HepG2 (cell line): ENCODE results near the gene AMZ1. TPM values are rescaled to one million over a fixed set of nuclear protein-coding genes. Genes with fewer than 3 reads are reported as not detected.
A peak's percentile ranks its signal among the peaks of the same experiment; 100 is the strongest.

Source experiments
- ADNP ChIP-seq: sonication (generic); formaldehyde crosslinking; IDR thresholded peaks from 2 replicates; pipeline ENCODE4 v1.4.0; 2020; ENCODE audit warnings: missing genetic modification reagents
- ARID2 ChIP-seq: sonication (generic); formaldehyde crosslinking; IDR thresholded peaks from 2 replicates; pipeline ENCODE4 v1.8.1; 2022; ENCODE audit warnings: mild to moderate bottlenecking, missing genetic modification reagents, borderline replicate concordance
- ATRX ChIP-seq: sonication (generic); formaldehyde crosslinking; IDR thresholded peaks from 2 replicates; pipeline ENCODE4 v1.4.0; 2020; ENCODE audit warnings: missing genetic modification reagents, borderline replicate concordance
- CBX5 ChIP-seq: sonication (generic); formaldehyde crosslinking; IDR thresholded peaks from 2 replicates; pipeline ENCODE4 v1.4.0; 2020; ENCODE audit warnings: missing genetic modification reagents, borderline replicate concordance
- CHD2 ChIP-seq: IDR thresholded peaks from 2 replicates; pipeline ENCODE4 v1.6.1; 2011; ENCODE audit warnings: low read depth, low read length, improper control_type of control experiment
- DR1 ChIP-seq: sonication (generic); formaldehyde crosslinking; IDR thresholded peaks from 2 replicates; pipeline ENCODE4 v1.8.0; 2021; ENCODE audit warnings: mild to moderate bottlenecking, missing genetic modification reagents, inconsistent platforms
- FOXK2 ChIP-seq: fragments of 450-650 bp; IDR thresholded peaks from 2 replicates; pipeline ENCODE4 v1.6.1; 2016
- HMG20A ChIP-seq: IDR thresholded peaks from 2 replicates; pipeline ENCODE4 v1.6.1; 2016; ENCODE audit warnings: borderline replicate concordance
- MYC ChIP-seq: sonication (generic); formaldehyde crosslinking; IDR thresholded peaks from 2 replicates; pipeline ENCODE4 v1.9.0; 2021; ENCODE audit warnings: missing genetic modification reagents, borderline replicate concordance
- RAD21 ChIP-seq: fragments of 450-650 bp; formaldehyde crosslinking; IDR thresholded peaks from 2 replicates; pipeline ENCODE4 v1.5.0; 2020; ENCODE audit warnings: mild to moderate bottlenecking
- RXRA ChIP-seq: sonication (generic); formaldehyde crosslinking; IDR thresholded peaks from 2 replicates; pipeline ENCODE4 v1.5.1; 2020; ENCODE audit warnings: missing genetic modification reagents
- SMYD3 ChIP-seq: sonication (generic); formaldehyde crosslinking; IDR thresholded peaks from 2 replicates; pipeline ENCODE4 v1.8.1; 2023; ENCODE audit warnings: mild to moderate bottlenecking, missing genetic modification reagents
- TBL1XR1 ChIP-seq: fragments of 150-350 bp; IDR thresholded peaks from 2 replicates; pipeline ENCODE4 v1.6.1; 2014; ENCODE audit warnings: borderline replicate concordance, low read length; ENCODE audit not compliant: partially characterized antibody
- TBP ChIP-seq: sonication (generic); formaldehyde crosslinking; IDR thresholded peaks from 2 replicates; pipeline ENCODE4 v1.5.0; 2020; ENCODE audit warnings: missing genetic modification reagents
- TBX3 ChIP-seq: fragments of 450-650 bp; IDR thresholded peaks from 2 replicates; pipeline ENCODE4 v1.6.1; 2017; ENCODE audit warnings: antibody characterized with exemption, mild to moderate bottlenecking, inconsistent platforms, borderline replicate concordance
- YY1 ChIP-seq: IDR thresholded peaks from 2 replicates; pipeline ENCODE4 v1.6.1; 2011; ENCODE audit warnings: low read length, low read depth, moderate library complexity, mild to moderate bottlenecking; ENCODE audit not compliant: insufficient read depth, insufficient replicate concordance
- ZMAT3 ChIP-seq: sonication (generic); formaldehyde crosslinking; conservative IDR thresholded peaks from 2 replicates; pipeline ENCODE4 v1.7.0; 2021; ENCODE audit warnings: missing genetic modification reagents
- ZNF747 ChIP-seq: sonication (generic); formaldehyde crosslinking; IDR thresholded peaks from 2 replicates; pipeline ENCODE4 v1.8.1; 2023; ENCODE audit warnings: missing genetic modification reagents, mild to moderate bottlenecking, borderline replicate concordance
- ZNF777 ChIP-seq: sonication (generic); formaldehyde crosslinking; IDR thresholded peaks from 2 replicates; pipeline ENCODE4 v1.4.0; 2020; ENCODE audit warnings: missing genetic modification reagents
- ZSCAN21 ChIP-seq: sonication (generic); formaldehyde crosslinking; IDR thresholded peaks from 2 replicates; pipeline ENCODE4 v1.8.0; 2022; ENCODE audit warnings: mild to moderate bottlenecking, missing genetic modification reagents, moderate library complexity, borderline replicate concordance
- polyA plus RNA-seq, 8 experiments: library from polyadenylated mRNA; depleted of rRNA in 3 of 8; stranded (reverse) in 7 of 8; unstranded in 1 of 8; fragments of >200 nt; fragmentation: Illumina TruSeq in 4 of 8; extraction: Trizol in 4 of 8; gene quantifications; 2 replicates each; pipeline versions ENCODE4 v1.2.1 to v1.2.3, GENCODE V29; 2011 to 2016; ENCODE audit warnings: low read depth in 4 of 8, missing spikeins in 1 of 8, mixed read lengths in 1 of 8; ENCODE audit not compliant: insufficient read depth in 1 of 8
- total RNA-seq, 5 experiments: library from RNA; depleted of rRNA; stranded (reverse); fragments of >200 nt; fragmentation: Illumina TruSeq; extraction: Trizol; gene quantifications; 2 replicates each; pipeline ENCODE4 v1.2.3, GENCODE V29; 2016; ENCODE audit warnings: low read depth in 1 of 5
- TF ChIP-seq, protein P1 (sequence below): IDR thresholded peaks from 2 replicates; pipeline ENCODE4 v1.6.1; 2016; ENCODE audit warnings: missing biosample characterization, missing genetic modification reagents, low read depth
- TF ChIP-seq, protein P2 (sequence below): sonication (generic); formaldehyde crosslinking; IDR thresholded peaks from 2 replicates; pipeline ENCODE4 v1.4.0; 2020; ENCODE audit warnings: mild to moderate bottlenecking, missing genetic modification reagents
- TF ChIP-seq, protein P3 (sequence below): sonication (generic); formaldehyde crosslinking; IDR thresholded peaks from 2 replicates; pipeline ENCODE4 v1.8.1; 2023; ENCODE audit warnings: mild to moderate bottlenecking, moderate library complexity, missing genetic modification reagents
- TF ChIP-seq, protein P4 (sequence below): IDR thresholded peaks from 2 replicates; pipeline ENCODE4 v1.6.1; 2016; ENCODE audit warnings: control low read depth

AMZ1 gene
- total and polyA plus RNA-seq, 2 of the 13 experiments (the other 11 are each of a cell fraction or from before 2014, with no cell fraction given) = 0.03 TPM; not detected in 1

DNA sequence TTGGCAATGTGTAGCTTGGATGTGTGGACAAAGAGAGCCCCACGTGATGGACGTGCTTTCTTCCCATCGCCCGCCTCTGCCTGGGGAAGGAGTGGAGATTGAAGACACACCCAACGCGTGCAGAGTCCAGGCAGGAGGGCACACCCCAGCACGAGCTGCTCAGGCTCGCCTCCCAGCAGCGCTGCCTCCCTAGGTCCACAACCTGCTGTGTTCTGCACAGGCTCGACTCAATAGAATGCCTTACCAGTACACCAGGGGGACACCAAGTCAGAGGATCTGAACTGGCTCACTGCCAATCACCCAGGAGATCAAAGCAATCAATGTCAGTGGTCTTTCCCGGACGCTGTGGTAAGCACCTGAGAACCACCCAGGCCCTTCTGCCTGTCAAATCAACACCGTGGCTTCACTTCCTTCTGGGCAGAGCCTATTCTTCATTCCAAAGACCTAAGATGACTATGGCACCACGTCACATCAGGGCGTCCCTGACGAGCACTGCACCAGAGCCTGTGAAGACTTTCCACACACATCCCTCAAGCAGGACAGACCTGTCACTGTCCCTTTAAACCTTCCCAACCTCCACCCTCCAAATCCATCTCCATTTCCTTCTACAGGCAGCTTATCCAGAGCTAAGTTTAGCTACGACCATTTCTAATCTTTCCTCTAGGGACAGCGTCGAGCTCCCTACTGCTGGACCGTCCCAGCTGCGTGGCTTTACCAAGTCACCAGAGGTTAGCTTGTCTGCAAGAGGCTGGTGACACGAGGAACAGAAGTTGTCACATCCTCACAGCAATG is 72.3 kb downstream of the AMZ1 start (continued):
- TF ChIP-seq, protein P1, sequence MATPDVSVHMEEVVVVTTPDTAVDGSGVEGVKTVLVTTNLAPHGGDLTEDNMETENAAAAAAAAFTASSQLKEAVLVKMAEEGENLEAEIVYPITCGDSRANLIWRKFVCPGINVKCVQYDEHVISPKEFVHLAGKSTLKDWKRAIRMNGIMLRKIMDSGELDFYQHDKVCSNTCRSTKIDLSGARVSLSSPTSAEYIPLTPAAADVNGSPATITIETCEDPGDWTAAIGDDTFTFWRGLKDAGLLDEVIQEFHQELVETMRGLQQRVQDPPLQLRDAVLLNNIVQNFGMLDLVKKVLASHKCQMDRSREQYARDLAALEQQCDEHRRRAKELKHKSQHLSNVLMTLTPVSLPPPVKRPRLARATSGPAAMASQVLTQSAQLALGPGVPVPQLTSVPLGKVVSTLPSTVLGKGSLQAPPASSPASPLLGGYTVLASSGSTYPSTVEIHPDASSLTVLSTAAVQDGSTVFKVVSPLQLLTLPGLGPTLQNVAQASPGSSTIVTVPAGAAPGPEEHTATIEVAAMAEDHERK = no peak
- TF ChIP-seq ATRX (CRISPR knock-in tag) (no peak), ZNF747 (CRISPR knock-in tag) (no peak), ARID2 (CRISPR knock-in tag) (no peak), ZMAT3 (CRISPR knock-in tag) (no peak), SMYD3 (CRISPR knock-in tag) (no peak), ZSCAN21 (CRISPR knock-in tag) (0 out of 2 replicates have a peak, but pooled peaks have one; percentile 21), TBP (CRISPR knock-in tag) (no peak), DR1 (CRISPR knock-in tag) (0 out of 2 replicates have a peak, but pooled peaks have one; percentile 28), TBL1XR1 (no peak), CHD2 (no peak), ADNP (no peak), ZNF777 (CRISPR knock-in tag) (no peak), HMG20A (CRISPR knock-in tag) (no peak), MYC (0 out of 2 replicates have a peak, but pooled peaks have one; percentile 8), TBX3 (no peak), FOXK2 (no peak), RAD21 (peak; percentile 32; the same call in 1 of the 2 replicates), YY1 (no peak), CBX5 (CRISPR knock-in tag) (no peak), RXRA (0 out of 2 replicates have a peak, but pooled peaks have one; percentile 19)
- TF ChIP-seq, protein P2, sequence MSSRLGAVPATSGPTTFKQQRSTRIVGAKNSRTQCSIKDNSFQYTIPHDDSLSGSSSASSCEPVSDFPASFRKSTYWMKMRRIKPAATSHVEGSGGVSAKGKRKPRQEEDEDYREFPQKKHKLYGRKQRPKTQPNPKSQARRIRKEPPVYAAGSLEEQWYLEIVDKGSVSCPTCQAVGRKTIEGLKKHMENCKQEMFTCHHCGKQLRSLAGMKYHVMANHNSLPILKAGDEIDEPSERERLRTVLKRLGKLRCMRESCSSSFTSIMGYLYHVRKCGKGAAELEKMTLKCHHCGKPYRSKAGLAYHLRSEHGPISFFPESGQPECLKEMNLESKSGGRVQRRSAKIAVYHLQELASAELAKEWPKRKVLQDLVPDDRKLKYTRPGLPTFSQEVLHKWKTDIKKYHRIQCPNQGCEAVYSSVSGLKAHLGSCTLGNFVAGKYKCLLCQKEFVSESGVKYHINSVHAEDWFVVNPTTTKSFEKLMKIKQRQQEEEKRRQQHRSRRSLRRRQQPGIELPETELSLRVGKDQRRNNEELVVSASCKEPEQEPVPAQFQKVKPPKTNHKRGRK (CRISPR knock-in tag) = no peak
- TF ChIP-seq, protein P3, sequence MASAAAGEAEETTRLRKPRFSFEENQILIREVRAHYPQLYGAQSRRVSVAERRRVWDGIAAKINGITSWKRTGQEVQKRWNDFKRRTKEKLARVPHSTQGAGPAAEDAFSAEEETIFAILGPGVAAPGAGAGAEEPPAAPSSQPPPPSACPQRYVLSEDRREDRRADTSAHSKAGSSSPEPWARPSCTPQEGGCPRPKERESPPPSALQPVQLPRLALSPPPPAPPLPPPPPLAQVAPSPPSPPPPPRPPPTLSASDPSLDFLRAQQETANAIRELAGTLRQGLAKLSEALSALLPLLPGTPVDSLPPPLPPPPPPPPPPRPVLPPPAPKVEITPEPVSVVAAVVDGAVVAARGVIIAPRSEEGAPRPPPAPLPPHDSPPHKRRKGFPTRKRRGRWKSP (CRISPR knock-in tag) = no peak
- TF ChIP-seq, protein P4, sequence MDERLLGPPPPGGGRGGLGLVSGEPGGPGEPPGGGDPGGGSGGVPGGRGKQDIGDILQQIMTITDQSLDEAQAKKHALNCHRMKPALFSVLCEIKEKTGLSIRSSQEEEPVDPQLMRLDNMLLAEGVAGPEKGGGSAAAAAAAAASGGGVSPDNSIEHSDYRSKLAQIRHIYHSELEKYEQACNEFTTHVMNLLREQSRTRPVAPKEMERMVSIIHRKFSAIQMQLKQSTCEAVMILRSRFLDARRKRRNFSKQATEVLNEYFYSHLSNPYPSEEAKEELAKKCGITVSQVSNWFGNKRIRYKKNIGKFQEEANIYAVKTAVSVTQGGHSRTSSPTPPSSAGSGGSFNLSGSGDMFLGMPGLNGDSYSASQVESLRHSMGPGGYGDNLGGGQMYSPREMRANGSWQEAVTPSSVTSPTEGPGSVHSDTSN (CRISPR knock-in tag) = no peak
